K562 (cell line): ENCODE results near the gene GUCA1A. TPM values are rescaled to one million over a fixed set of nuclear protein-coding genes. Genes with fewer than 3 reads are reported as not detected.

Source experiments
- ATAC-seq: fragments of 200-7000 bp; cut with Tn5 transposase; 3 replicates; pipeline ENCODE4 v1.9.1; 2020; ENCODE audit warnings: moderate library complexity
- BruUV-seq: library from RNA; stranded (reverse); fragments of 400-500 nt; replicated peaks from 2 replicates; lab custom pipeline; 2021; lab: Mats Ljungman, UMichigan
- CTCF ChIA-PET: fragments of 300-600 bp; formaldehyde crosslinking; extraction: SDS; loops from one replicate; lab custom pipeline; 2021; ENCODE audit warnings: low intra/inter-chr PET ratio; lab: Yijun Ruan, JAX
- POLR2A ChIA-PET: fragments of 300-600, 350-650 bp; sonication (Branson Sonifier 250); formaldehyde crosslinking; extraction: SDS; loops from one replicate; lab custom pipeline; 2021; ENCODE audit warnings: antibody characterized with exemption, inconsistent platforms; lab: Yijun Ruan, JAX
- DNase-seq, 4 experiments: peaks; one replicate each; pipeline versions ENCODE4 v3.0.0 to v3.0.0-alpha.2; 2011 to 2018; ENCODE audit warnings: low spot score in 3 of 4, mixed read lengths in 3 of 4; ENCODE audit errors: extremely low read depth in 1 of 4
- FAIRE-seq: peaks from 2 replicates; lab custom pipeline; 2011; peaks lifted over from hg19 to GRCh38; lab: Jason Lieb, UNC
- H2AFZ ChIP-seq: 2 replicates; pipeline ENCODE4 v1.6.0; 2011; ENCODE audit warnings: low read depth, low read length, control low read depth, inconsistent platforms
- H3K27ac ChIP-seq: fragments of 200-600 bp; 3 replicates; pipeline ENCODE4 v1.8.0; 2011; ENCODE audit warnings: low read depth, mild to moderate bottlenecking, control low read depth, inconsistent platforms, low read length, moderate library complexity, mixed read lengths; ENCODE audit errors: extremely low read depth
- H3K27me3 ChIP-seq, 2 experiments: fragments of 300-600 bp in 1 of 2; 2 replicates in 1 of 2; 3 replicates in 1 of 2; pipeline versions ENCODE4 v1.6.0 to v1.8.0; 2011; ENCODE audit warnings: inconsistent platforms in 2 of 2, low read length in 2 of 2, mild to moderate bottlenecking in 1 of 2, mixed read lengths in 1 of 2, moderate library complexity in 1 of 2; ENCODE audit not compliant: control insufficient read depth in 2 of 2, insufficient read depth in 2 of 2
- H3K36me3 ChIP-seq: fragments of 300-600 bp; 3 replicates; pipeline ENCODE4 v1.8.0; 2011; ENCODE audit warnings: mild to moderate bottlenecking, low read length, inconsistent platforms; ENCODE audit not compliant: control insufficient read depth, insufficient read depth
- H3K4me1 ChIP-seq, 2 experiments: fragments of 200-600 bp in 1 of 2; replicated peaks in 1 of 2; 2 replicates in 1 of 2; 3 replicates in 1 of 2; pipeline versions ENCODE4 v1.5.1 to v1.8.0; 2011; ENCODE audit warnings: inconsistent platforms in 2 of 2, low read length in 2 of 2, mild to moderate bottlenecking in 1 of 2, mixed read lengths in 1 of 2, moderate library complexity in 1 of 2; ENCODE audit not compliant: control insufficient read depth in 2 of 2, insufficient read depth in 2 of 2
- H3K4me2 ChIP-seq: 2 replicates; pipeline ENCODE4 v1.6.1; 2011; ENCODE audit warnings: low read length, control low read depth, inconsistent platforms, mixed read lengths; ENCODE audit not compliant: insufficient read depth
- H3K4me3 ChIP-seq: fragments of 200-600 bp; sonication (generic), shearing (Covaris generic); 2 replicates; pipeline ENCODE4 v1.5.1; 2016; ENCODE audit warnings: control low read depth, inconsistent platforms
- H3K79me2 ChIP-seq: fragments of 200-600 bp; 3 replicates; pipeline ENCODE4 v1.8.0; 2011; ENCODE audit warnings: low read length, inconsistent platforms; ENCODE audit not compliant: control insufficient read depth, insufficient read depth
- H3K9ac ChIP-seq, 2 experiments: 2 replicates each; pipeline versions ENCODE4 v1.6.0 to v1.6.1; 2011; ENCODE audit warnings: low read depth in 2 of 2, low read length in 2 of 2, control low read depth in 1 of 2, inconsistent platforms in 1 of 2, mild to moderate bottlenecking in 1 of 2, mixed read lengths in 1 of 2; ENCODE audit not compliant: insufficient read depth in 1 of 2
- H3K9me1 ChIP-seq: one replicate; pipeline ENCODE4 v1.6.0; 2011; ENCODE audit warnings: inconsistent platforms, mild to moderate bottlenecking, low read length, moderate library complexity; ENCODE audit not compliant: control insufficient read depth, insufficient read depth
- H3K9me3 ChIP-seq: replicated peaks from 2 replicates; pipeline ENCODE4 v1.5.1; 2011; ENCODE audit warnings: low read depth, low read length, inconsistent platforms; ENCODE audit not compliant: control insufficient read depth, insufficient read depth
- H4K20me1 ChIP-seq: replicated peaks from 2 replicates; pipeline ENCODE4 v1.6.1; 2011; ENCODE audit warnings: low read length, inconsistent platforms, mixed read lengths; ENCODE audit not compliant: control insufficient read depth, insufficient read depth
- CBFA2T3 ChIP-seq: fragments of 450-650 bp; IDR thresholded peaks from 2 replicates; pipeline ENCODE4 v1.6.1; 2017
- ESRRA ChIP-seq: fragments of 450-650 bp; IDR thresholded peaks from 2 replicates; pipeline ENCODE4 v1.6.1; 2014; ENCODE audit warnings: low read depth, mild to moderate bottlenecking, moderate library complexity, borderline replicate concordance
- HDAC1 ChIP-seq, 2 experiments: fragments of 450-650 bp; IDR thresholded peaks; 2 replicates each; pipeline ENCODE4 v1.6.1; 2016 to 2017; ENCODE audit warnings: inconsistent platforms in 1 of 2, mild to moderate bottlenecking in 1 of 2, moderate library complexity in 1 of 2
- KDM1A ChIP-seq, 2 experiments: fragments of 450-650 bp; IDR thresholded peaks; 2 replicates each; pipeline ENCODE4 v1.6.1; 2016; ENCODE audit warnings: mild to moderate bottlenecking in 2 of 2
- MEIS2 ChIP-seq: fragments of 450-650 bp; IDR thresholded peaks from 2 replicates; pipeline ENCODE4 v1.6.1; 2014; ENCODE audit warnings: mild to moderate bottlenecking; ENCODE audit not compliant: partially characterized antibody
- SMC3 ChIP-seq: conservative IDR thresholded peaks from 2 replicates; pipeline ENCODE4 v1.6.1; 2011; ENCODE audit warnings: low read depth, low read length, improper control_type of control experiment; ENCODE audit not compliant: insufficient read depth
- ZNF830 ChIP-seq: fragments of 250-450 bp; sonication (Bioruptor Pico); IDR thresholded peaks from 2 replicates; pipeline ENCODE4 v1.5.0; 2021; ENCODE audit warnings: mild to moderate bottlenecking
- in situ Hi-C: fragments of 300-500 bp; cut with MboI; formaldehyde crosslinking; loops from 4 replicates; pipeline ENCODE4 v1.15.0; 2018; ENCODE audit warnings: inconsistent platforms, mixed read lengths
- intact Hi-C: fragments of 100-400 bp; cut with micrococcal nuclease; formaldehyde crosslinking; loops from 2 replicates; pipeline ENCODE4 v1.14.2; 2022
- polyA plus RNA-seq, 8 experiments: library from polyadenylated mRNA; depleted of rRNA in 4 of 8; stranded (reverse) in 5 of 8; unstranded in 3 of 8; fragments of >200 nt; fragmentation: Nextera tagmentation in 2 of 8; fragmentation: Illumina TruSeq in 1 of 8; extraction: Ambion mirVana in 2 of 8; extraction: Trizol in 1 of 8; gene quantifications; 2 replicates each; pipeline versions ENCODE4 v1.2.1 to v1.2.3, GENCODE V29; 2011 to 2014; ENCODE audit warnings: inconsistent platforms in 1 of 8, missing spikeins in 1 of 8
- total RNA-seq, 7 experiments: library from RNA; depleted of rRNA in 6 of 7; stranded (reverse); fragments of >200 nt in 6 of 7; fragmentation: Illumina TruSeq in 2 of 7; extraction: Trizol in 2 of 7; gene quantifications; 2 replicates each; pipeline versions ENCODE4 v1.2.1 to v1.2.3, GENCODE V29; 2011 to 2021; ENCODE audit warnings: low replicate concordance in 1 of 7
- TF ChIP-seq, protein P1 (sequence below): fragments of 200-800 bp; sonication (Bioruptor generic); IDR thresholded peaks from 2 replicates; pipeline ENCODE4 v1.6.1; 2016; ENCODE audit warnings: missing genetic modification characterization, missing compliant biosample characterization
- TF ChIP-seq, protein P2 (sequence below): sonication (generic); formaldehyde crosslinking; IDR thresholded peaks from 2 replicates; pipeline ENCODE4 v1.8.0; 2022; ENCODE audit warnings: mild to moderate bottlenecking, missing genetic modification reagents

Gene GUCA1A
- total and polyA plus RNA-seq, 9 of the 15 experiments (the other 6 are each of a cell fraction or from before 2014, with no cell fraction given): not detected

DNA sequence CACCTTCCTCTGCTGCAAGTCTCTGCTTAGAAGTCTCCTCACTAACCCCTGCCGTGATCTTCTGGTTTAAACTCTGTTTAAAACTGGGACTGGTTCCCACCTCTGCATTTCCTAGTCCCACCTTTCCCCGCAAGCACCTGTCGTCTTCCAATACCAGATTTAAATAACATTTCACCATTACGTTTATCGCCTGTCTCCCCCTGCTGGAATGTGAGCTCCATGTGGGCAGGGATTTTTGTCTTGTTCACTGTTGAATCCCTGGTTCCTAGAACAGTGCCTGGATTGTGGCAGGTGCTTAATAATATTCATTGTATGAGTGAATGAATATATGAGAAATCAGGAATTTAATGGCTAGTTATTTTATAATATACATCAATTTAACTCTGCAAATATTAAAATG is 2.7 kb downstream of the GUCA1A start (continued):
- TF ChIP-seq, protein P1, sequence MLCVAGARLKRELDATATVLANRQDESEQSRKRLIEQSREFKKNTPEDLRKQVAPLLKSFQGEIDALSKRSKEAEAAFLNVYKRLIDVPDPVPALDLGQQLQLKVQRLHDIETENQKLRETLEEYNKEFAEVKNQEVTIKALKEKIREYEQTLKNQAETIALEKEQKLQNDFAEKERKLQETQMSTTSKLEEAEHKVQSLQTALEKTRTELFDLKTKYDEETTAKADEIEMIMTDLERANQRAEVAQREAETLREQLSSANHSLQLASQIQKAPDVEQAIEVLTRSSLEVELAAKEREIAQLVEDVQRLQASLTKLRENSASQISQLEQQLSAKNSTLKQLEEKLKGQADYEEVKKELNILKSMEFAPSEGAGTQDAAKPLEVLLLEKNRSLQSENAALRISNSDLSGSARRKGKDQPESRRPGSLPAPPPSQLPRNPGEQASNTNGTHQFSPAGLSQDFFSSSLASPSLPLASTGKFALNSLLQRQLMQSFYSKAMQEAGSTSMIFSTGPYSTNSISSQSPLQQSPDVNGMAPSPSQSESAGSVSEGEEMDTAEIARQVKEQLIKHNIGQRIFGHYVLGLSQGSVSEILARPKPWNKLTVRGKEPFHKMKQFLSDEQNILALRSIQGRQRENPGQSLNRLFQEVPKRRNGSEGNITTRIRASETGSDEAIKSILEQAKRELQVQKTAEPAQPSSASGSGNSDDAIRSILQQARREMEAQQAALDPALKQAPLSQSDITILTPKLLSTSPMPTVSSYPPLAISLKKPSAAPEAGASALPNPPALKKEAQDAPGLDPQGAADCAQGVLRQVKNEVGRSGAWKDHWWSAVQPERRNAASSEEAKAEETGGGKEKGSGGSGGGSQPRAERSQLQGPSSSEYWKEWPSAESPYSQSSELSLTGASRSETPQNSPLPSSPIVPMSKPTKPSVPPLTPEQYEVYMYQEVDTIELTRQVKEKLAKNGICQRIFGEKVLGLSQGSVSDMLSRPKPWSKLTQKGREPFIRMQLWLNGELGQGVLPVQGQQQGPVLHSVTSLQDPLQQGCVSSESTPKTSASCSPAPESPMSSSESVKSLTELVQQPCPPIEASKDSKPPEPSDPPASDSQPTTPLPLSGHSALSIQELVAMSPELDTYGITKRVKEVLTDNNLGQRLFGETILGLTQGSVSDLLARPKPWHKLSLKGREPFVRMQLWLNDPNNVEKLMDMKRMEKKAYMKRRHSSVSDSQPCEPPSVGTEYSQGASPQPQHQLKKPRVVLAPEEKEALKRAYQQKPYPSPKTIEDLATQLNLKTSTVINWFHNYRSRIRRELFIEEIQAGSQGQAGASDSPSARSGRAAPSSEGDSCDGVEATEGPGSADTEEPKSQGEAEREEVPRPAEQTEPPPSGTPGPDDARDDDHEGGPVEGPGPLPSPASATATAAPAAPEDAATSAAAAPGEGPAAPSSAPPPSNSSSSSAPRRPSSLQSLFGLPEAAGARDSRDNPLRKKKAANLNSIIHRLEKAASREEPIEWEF (CRISPR knock-in tag): no peak

DNA sequence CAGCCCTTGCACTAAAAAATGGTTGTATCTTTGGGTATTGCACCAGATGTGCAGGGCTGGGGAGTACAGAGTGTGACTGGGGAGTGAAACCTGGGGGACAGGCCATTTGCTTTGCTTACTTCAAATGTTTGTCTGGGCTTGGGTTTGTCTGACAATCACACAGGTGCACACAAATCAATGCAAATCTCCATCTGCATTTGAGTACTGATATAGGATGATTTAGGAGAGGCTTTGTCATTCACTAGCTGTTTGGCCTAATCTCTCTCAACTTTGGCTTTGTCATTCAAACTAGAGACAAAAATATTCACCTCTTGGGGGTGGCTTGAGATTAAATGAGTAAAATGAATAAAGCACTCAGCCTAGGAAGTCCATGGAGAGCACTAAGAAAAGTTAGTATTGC is 3.8 kb downstream of the GUCA1A start:
- H3K79me2 ChIP-seq: no peaks in the 10 kb centered on the region
- H3K4me3 ChIP-seq: no peak overlapping the region
- H3K9me1 ChIP-seq: no peaks in the 10 kb centered on the region
- no peaks in the 10 kb centered on the region for H3K36me3 ChIP-seq
- H3K4me2 ChIP-seq: no peak overlapping the region
- ATAC-seq (no peak), FAIRE-seq (no peak), DNase-seq (no peak)
- H3K4me1 ChIP-seq: peaks cover under 1 to 25% of the 10 kb centered on the region in 2 experiments; a peak in 4 of 5 replicates
- peak; percentile 28 for TF ChIP-seq MEIS2
- TF ChIP-seq HDAC1 (IDR thresholded peaks at IDR 0.05): 0 out of 4 replicates have a peak, but pooled peaks of 1 of the 2 experiments have one; percentile 21
- peak; percentile 33; the same call in 1 of the 2 replicates for TF ChIP-seq CBFA2T3
- no peak for TF ChIP-seq ESRRA
- no peak for TF ChIP-seq ZNF830 (CRISPR knock-in tag)
- peak; percentile 58 to 69; a peak in 3 of 4 replicates for TF ChIP-seq KDM1A (IDR thresholded peaks at IDR 0.05)
- TF ChIP-seq SMC3: no peak
- TF ChIP-seq, protein P2, sequence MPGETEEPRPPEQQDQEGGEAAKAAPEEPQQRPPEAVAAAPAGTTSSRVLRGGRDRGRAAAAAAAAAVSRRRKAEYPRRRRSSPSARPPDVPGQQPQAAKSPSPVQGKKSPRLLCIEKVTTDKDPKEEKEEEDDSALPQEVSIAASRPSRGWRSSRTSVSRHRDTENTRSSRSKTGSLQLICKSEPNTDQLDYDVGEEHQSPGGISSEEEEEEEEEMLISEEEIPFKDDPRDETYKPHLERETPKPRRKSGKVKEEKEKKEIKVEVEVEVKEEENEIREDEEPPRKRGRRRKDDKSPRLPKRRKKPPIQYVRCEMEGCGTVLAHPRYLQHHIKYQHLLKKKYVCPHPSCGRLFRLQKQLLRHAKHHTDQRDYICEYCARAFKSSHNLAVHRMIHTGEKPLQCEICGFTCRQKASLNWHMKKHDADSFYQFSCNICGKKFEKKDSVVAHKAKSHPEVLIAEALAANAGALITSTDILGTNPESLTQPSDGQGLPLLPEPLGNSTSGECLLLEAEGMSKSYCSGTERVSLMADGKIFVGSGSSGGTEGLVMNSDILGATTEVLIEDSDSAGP (CRISPR knock-in tag): no peak
- in situ Hi-C loops: no loop called here
- H3K9ac ChIP-seq: no peak overlapping the region
- ChIA-PET POLR2A (interaction anchor here (1.0 kb wide), 1 partner anchor 18 kb away, joined by 4 read pairs; the partner anchor contains the start of gene GUCA1B), CTCF (interaction anchor here (1.4 kb wide), 1 partner anchor 11 kb away, joined by 6 read pairs; no protein-coding TSS in a partner anchor)
- BruUV-seq: no TSS peak
- no peaks in the 10 kb centered on the region for H3K27me3 ChIP-seq
- no peak overlapping the region for H3K27ac ChIP-seq
- H2AFZ ChIP-seq: no peak overlapping the region
- no peaks in the 10 kb centered on the region for H4K20me1 ChIP-seq
- intact Hi-C loops: no loop called here
- no peaks in the 10 kb centered on the region for H3K9me3 ChIP-seq
